Upper lobe of right lung (tissue), 1 donor: ENCODE measurements around the gene RIPK3. TPM values are rescaled to one million over a fixed set of nuclear protein-coding genes. Genes with fewer than 3 reads are reported as not detected.
"Not testable (repeated sequence)": the region's sequence is repeated elsewhere in the genome, so short reads cannot be mapped to it uniquely, and the experiment has no call there.

Source experiments
- ATAC-seq: fragments of 200-7000 bp; cut with Tn5 transposase; one replicate; pipeline ENCODE4 v1.9.1; 2020; ENCODE audit warnings: mild to moderate bottlenecking, moderate library complexity
- DNase-seq: peaks from one replicate; pipeline ENCODE4 v3.0.0-alpha.2; 2020
- H3K27ac ChIP-seq: fragments of 200-600 bp; one replicate; pipeline ENCODE4 v1.8.0; 2022
- H3K27me3 ChIP-seq: fragments of 200-600 bp; one replicate; pipeline ENCODE4 v1.8.0; 2022; ENCODE audit warnings: mild to moderate bottlenecking
- H3K36me3 ChIP-seq: fragments of 200-600 bp; one replicate; pipeline ENCODE4 v1.8.0; 2022
- H3K4me1 ChIP-seq: fragments of 200-600 bp; one replicate; pipeline ENCODE4 v1.8.0; 2022
- H3K4me3 ChIP-seq: fragments of 200-600 bp; one replicate; pipeline ENCODE4 v1.8.0; 2022; ENCODE audit warnings: mild to moderate bottlenecking
- H3K9me3 ChIP-seq: fragments of 200-600 bp; one replicate; pipeline ENCODE4 v1.8.0; 2022
- CTCF ChIP-seq: fragments of 200-600 bp; IDR thresholded peaks from one replicate; pipeline ENCODE4 v1.8.0; 2022; ENCODE audit warnings: antibody characterized with exemption
- intact Hi-C: fragments of 100-400 bp; cut with DNase I; formaldehyde crosslinking; loops from one replicate; pipeline ENCODE4 v1.11.0; 2022
- total RNA-seq: library from RNA; stranded (reverse); fragmentation: NEBNext Ultra II Directional; extraction: Animal tissue kit (Norgen Biotek cat#: 25700); gene quantifications from one replicate; pipeline ENCODE4 v1.2.1, GENCODE V29; 2021
- donor health status: DM: no; HTN: yes; CAD: no; lungs with severe emphysema.

Gene RIPK3
- total RNA-seq, 1 donor from 2014 or later: 23.4 TPM

GRCh38 chr14:24329073-24329663, 10.6 kb downstream of the RIPK3 start:
- intact Hi-C loops: no loop called here
- Histone ChIP-seq H3K27ac (peak overlapping the region; percentile 51), H3K9me3 (no peaks in the 10 kb centered on the region), H3K4me3 (no peak overlapping the region), H3K27me3 (peaks cover 2% of the 10 kb centered on the region), H3K36me3 (no peaks in the 10 kb centered on the region), H3K4me1 (peaks cover 53% of the 10 kb centered on the region)
- no peak for DNase-seq
- TF ChIP-seq CTCF: no peak
- ATAC-seq: no peak

DNA sequence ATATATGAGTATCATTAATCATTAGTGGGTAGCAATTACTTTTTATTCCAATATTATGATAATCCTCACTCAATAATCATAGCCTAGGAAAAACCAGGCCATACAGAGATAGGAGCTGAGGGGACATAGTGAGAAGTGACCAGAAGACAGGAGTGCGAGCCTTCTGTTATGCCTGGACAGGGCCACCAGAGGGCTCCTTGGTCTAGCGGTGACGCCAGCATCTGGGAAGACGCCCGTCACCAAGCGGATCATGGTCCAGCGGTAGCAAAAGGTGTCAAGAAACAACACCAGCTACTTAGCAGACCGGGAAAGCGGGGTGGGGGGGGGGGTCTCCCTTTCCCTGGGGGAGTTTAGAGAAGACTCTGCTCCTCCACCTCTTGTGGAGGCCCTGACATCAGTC, 11.9 kb downstream of the RIPK3 start:
- intact Hi-C loops, H3K27me3 ChIP-seq, H3K9me3 ChIP-seq, H3K27ac ChIP-seq, H3K4me3 ChIP-seq, H3K36me3 ChIP-seq, ATAC-seq: not testable (repeated sequence)
- peak; percentile 80 for DNase-seq
- TF ChIP-seq CTCF: peak; percentile 64
- H3K4me1 ChIP-seq: peaks cover 41% of the 10 kb centered on the region

GRCh38 chr14:24327303-24327702, 12.5 kb downstream of the RIPK3 start:
- H3K27me3 ChIP-seq: no peaks in the 10 kb centered on the region
- no peak overlapping the region for H3K4me3 ChIP-seq
- no peaks in the 10 kb centered on the region for H3K36me3 ChIP-seq
- H3K9me3 ChIP-seq: no peaks in the 10 kb centered on the region
- H3K4me1 ChIP-seq: peaks cover 36% of the 10 kb centered on the region
- no peak for TF ChIP-seq CTCF
- DNase-seq (no peak), ATAC-seq (peak; percentile 20)
- intact Hi-C loops: no loop called here
- H3K27ac ChIP-seq: no peak overlapping the region

- no peak for ATAC-seq
- TF ChIP-seq CTCF: no peak
- intact Hi-C loops: no loop called here
- no peak overlapping the region for H3K27ac ChIP-seq
- H3K4me3 ChIP-seq: no peak overlapping the region
- H3K27me3 ChIP-seq: no peaks in the 10 kb centered on the region
- H3K4me1 ChIP-seq: peaks cover 27% of the 10 kb centered on the region
- no peaks in the 10 kb centered on the region for H3K36me3 ChIP-seq
- DNase-seq: peak; percentile 35
- H3K9me3 ChIP-seq: no peaks in the 10 kb centered on the region
Measured at GRCh38 chr14:24325963-24326362, 13.8 kb downstream of the RIPK3 start.

- no peak overlapping the region for H3K4me3 ChIP-seq
- H3K9me3 ChIP-seq: no peaks in the 10 kb centered on the region
- no peak overlapping the region for H3K27ac ChIP-seq
- no peak for TF ChIP-seq CTCF
- peaks cover 22% of the 10 kb centered on the region for H3K4me1 ChIP-seq
- ATAC-seq (no peak), DNase-seq (peak; percentile 23)
- intact Hi-C loops: no loop called here
- no peaks in the 10 kb centered on the region for H3K36me3 ChIP-seq
- no peaks in the 10 kb centered on the region for H3K27me3 ChIP-seq
Measured at GRCh38 chr14:24325041-24325530, 14.7 kb downstream of the RIPK3 start.

GRCh38 chr14:24324024-24324423, 15.8 kb downstream of the RIPK3 start:
- TF ChIP-seq CTCF: no peak
- Histone ChIP-seq H3K4me3 (no peak overlapping the region), H3K9me3 (no peaks in the 10 kb centered on the region), H3K36me3 (no peaks in the 10 kb centered on the region), H3K27ac (no peak overlapping the region), H3K4me1 (peaks cover 14% of the 10 kb centered on the region), H3K27me3 (peaks cover 3% of the 10 kb centered on the region)
- intact Hi-C loops: no loop called here
- DNase-seq (peak; percentile 51), ATAC-seq (no peak)
